IMR-90 (cell line): ENCODE results near the gene NAV2. TPM values are rescaled to one million over a fixed set of nuclear protein-coding genes. Genes with fewer than 3 reads are reported as not detected.

ENCODE experiments used
- ATAC-seq: fragments of 200-7000 bp; cut with Tn5 transposase; 2 replicates; pipeline ENCODE4 v1.9.1; 2020; ENCODE audit warnings: low read depth, mild to moderate bottlenecking, moderate library complexity
- BruUV-seq: library from RNA; stranded (reverse); fragments of 400-500 nt; replicated peaks from 2 replicates; lab custom pipeline; 2021; lab: Mats Ljungman, UMichigan
- CTCF ChIA-PET: fragments of 300-600 bp; formaldehyde crosslinking; extraction: SDS; loops from one replicate; lab custom pipeline; 2021; ENCODE audit warnings: antibody characterized with exemption; lab: Yijun Ruan, JAX
- POLR2A ChIA-PET: fragments of 300-600 bp; sonication (Branson Sonifier 250); formaldehyde crosslinking; loops from one replicate; lab custom pipeline; 2022; ENCODE audit warnings: antibody characterized with exemption; ENCODE audit not compliant: unreplicated experiment; lab: Charles Lee
- DNase-seq: peaks from one replicate; pipeline ENCODE4 v3.0.0; 2013
- H2AFZ ChIP-seq: replicated peaks from 2 replicates; pipeline ENCODE3; 2013; ENCODE audit warnings: low read length, mild to moderate bottlenecking; ENCODE audit not compliant: poor library complexity
- H2AK5ac ChIP-seq: 2 replicates; pipeline ENCODE4 v1.6.1; 2013; ENCODE audit warnings: low read depth, low read length, inconsistent platforms
- H2AK9ac ChIP-seq: replicated peaks from 2 replicates; pipeline ENCODE3; 2013; ENCODE audit warnings: mild to moderate bottlenecking, low read depth, low read length, moderate library complexity; ENCODE audit not compliant: poor library complexity
- H2BK120ac ChIP-seq: 2 replicates; pipeline ENCODE4 v1.6.1; 2013; ENCODE audit warnings: low read depth, low read length, inconsistent platforms
- H2BK15ac ChIP-seq: 3 replicates; pipeline ENCODE4 v1.6.1; 2013; ENCODE audit warnings: low read depth, low read length, inconsistent platforms
- H2BK20ac ChIP-seq: 2 replicates; pipeline ENCODE4 v1.6.1; 2013; ENCODE audit warnings: low read depth, mild to moderate bottlenecking, inconsistent platforms, low read length, moderate library complexity
- H2BK5ac ChIP-seq: 2 replicates; pipeline ENCODE4 v1.6.1; 2013; ENCODE audit warnings: mild to moderate bottlenecking, low read depth, low read length, inconsistent platforms; ENCODE audit not compliant: poor library complexity, severe bottlenecking
- H3K14ac ChIP-seq: replicated peaks from 2 replicates; pipeline ENCODE4 v1.6.1; 2013; ENCODE audit warnings: low read depth, low read length, inconsistent platforms
- H3K18ac ChIP-seq: 2 replicates; pipeline ENCODE4 v1.6.1; 2013; ENCODE audit warnings: low read depth, low read length, control low read depth
- H3K23ac ChIP-seq: 2 replicates; pipeline ENCODE4 v1.6.1; 2013; ENCODE audit warnings: low read depth, low read length, inconsistent platforms
- H3K27ac ChIP-seq: 2 replicates; pipeline ENCODE4 v1.5.1; 2013; ENCODE audit warnings: mild to moderate bottlenecking, control low read depth, low read length; ENCODE audit not compliant: insufficient read depth
- H3K27me3 ChIP-seq: 2 replicates; pipeline ENCODE4 v1.6.1; 2013; ENCODE audit warnings: low read length; ENCODE audit not compliant: control insufficient read depth, insufficient read depth
- H3K36me3 ChIP-seq: 2 replicates; pipeline ENCODE4 v1.6.1; 2013; ENCODE audit warnings: low read length, mixed read lengths; ENCODE audit not compliant: control insufficient read depth, insufficient read depth
- H3K4ac ChIP-seq: 2 replicates; pipeline ENCODE4 v1.6.1; 2013; ENCODE audit warnings: low read depth, low read length, inconsistent platforms
- H3K4me1 ChIP-seq: 2 replicates; pipeline ENCODE4 v1.6.1; 2013; ENCODE audit warnings: low read length, mixed read lengths; ENCODE audit not compliant: control insufficient read depth, insufficient read depth
- H3K4me2 ChIP-seq: 2 replicates; pipeline ENCODE4 v1.6.1; 2013; ENCODE audit warnings: low read depth, mild to moderate bottlenecking, control low read depth, low read length, moderate library complexity
- H3K4me3 ChIP-seq: 2 replicates; pipeline ENCODE4 v1.5.1; 2013; ENCODE audit warnings: low read depth, mild to moderate bottlenecking, control low read depth, low read length, moderate library complexity; ENCODE audit not compliant: insufficient read depth
- H3K56ac ChIP-seq: 2 replicates; pipeline ENCODE4 v1.6.1; 2013; ENCODE audit warnings: low read length, inconsistent platforms; ENCODE audit not compliant: insufficient read depth; ENCODE audit errors: extremely low read depth
- H3K79me1 ChIP-seq, 2 experiments: 2 replicates each; pipeline ENCODE4 v1.6.1; 2013; ENCODE audit warnings: low read length in 2 of 2, inconsistent platforms in 1 of 2, low read depth in 1 of 2
- H3K9ac ChIP-seq: 2 replicates; pipeline ENCODE4 v1.6.1; 2013; ENCODE audit warnings: low read depth, low read length, control low read depth
- H3K9me1 ChIP-seq: 2 replicates; pipeline ENCODE4 v1.6.1; 2013; ENCODE audit warnings: low read length, inconsistent platforms; ENCODE audit not compliant: insufficient read depth
- H3K9me3 ChIP-seq: 2 replicates; pipeline ENCODE4 v1.6.1; 2013; ENCODE audit warnings: low read length; ENCODE audit not compliant: control insufficient read depth, insufficient read depth
- H4K20me1 ChIP-seq: 2 replicates; pipeline ENCODE4 v1.6.1; 2013; ENCODE audit warnings: low read length, inconsistent platforms; ENCODE audit not compliant: insufficient read depth
- H4K5ac ChIP-seq: 2 replicates; pipeline ENCODE4 v1.6.1; 2013; ENCODE audit warnings: mild to moderate bottlenecking, low read depth, low read length, control low read depth
- H4K8ac ChIP-seq, 2 experiments: 2 replicates each; pipeline ENCODE4 v1.6.1; 2013; ENCODE audit warnings: low read depth in 2 of 2, low read length in 2 of 2, control low read depth in 1 of 2, inconsistent platforms in 1 of 2
- H4K91ac ChIP-seq: 2 replicates; pipeline ENCODE4 v1.6.1; 2013; ENCODE audit warnings: low read depth, low read length, inconsistent platforms; ENCODE audit not compliant: insufficient read depth
- BHLHE40 ChIP-seq: fragments of 150-350 bp; IDR thresholded peaks from 2 replicates; pipeline ENCODE4 v1.6.1; 2016; ENCODE audit warnings: mild to moderate bottlenecking, low read depth, low read length
- CEBPB ChIP-seq: IDR thresholded peaks from 2 replicates; pipeline ENCODE4 v1.6.1; 2012; ENCODE audit warnings: low read depth, low read length, improper control_type of control experiment
- CHD1 ChIP-seq: IDR thresholded peaks from 2 replicates; pipeline ENCODE4 v1.6.1; 2012; ENCODE audit warnings: low read depth, low read length, improper control_type of control experiment
- FOS ChIP-seq: fragments of 150-350 bp; IDR thresholded peaks from 2 replicates; pipeline ENCODE4 v1.6.1; 2016; ENCODE audit warnings: low read depth, low read length
- MAFK ChIP-seq: IDR thresholded peaks from 2 replicates; pipeline ENCODE4 v1.6.1; 2012; ENCODE audit warnings: low read depth, low read length, improper control_type of control experiment
- MAZ ChIP-seq: IDR thresholded peaks from 2 replicates; pipeline ENCODE4 v1.6.1; 2012; ENCODE audit warnings: low read depth, mild to moderate bottlenecking, low read length, improper control_type of control experiment, moderate library complexity, borderline replicate concordance
- MXI1 ChIP-seq: IDR thresholded peaks from 2 replicates; pipeline ENCODE4 v1.6.1; 2012; ENCODE audit warnings: low read depth, mild to moderate bottlenecking, low read length, moderate library complexity, borderline replicate concordance
- NFE2L2 ChIP-seq: fragments of 150-350 bp; IDR thresholded peaks from 2 replicates; pipeline ENCODE4 v1.6.1; 2016; ENCODE audit warnings: low read depth, mild to moderate bottlenecking, low read length
- POLR2A ChIP-seq: IDR thresholded peaks from 2 replicates; pipeline ENCODE4 v1.6.1; 2012; ENCODE audit warnings: mild to moderate bottlenecking, low read depth, low read length
- RAD21 ChIP-seq: IDR thresholded peaks from 2 replicates; pipeline ENCODE4 v1.6.1; 2012; ENCODE audit warnings: low read length, improper control_type of control experiment
- RCOR1 ChIP-seq: IDR thresholded peaks from 2 replicates; pipeline ENCODE4 v1.6.1; 2012; ENCODE audit warnings: mild to moderate bottlenecking, low read length, improper control_type of control experiment; ENCODE audit not compliant: insufficient replicate concordance
- RFX5 ChIP-seq: IDR thresholded peaks from 2 replicates; pipeline ENCODE4 v1.8.0; 2012; ENCODE audit warnings: low read depth, mild to moderate bottlenecking, low read length, moderate library complexity
- SMC3 ChIP-seq: fragments of 150-350 bp; IDR thresholded peaks from 2 replicates; pipeline ENCODE4 v1.6.1; 2016; ENCODE audit warnings: low read depth, mild to moderate bottlenecking, antibody characterized with exemption, low read length, moderate library complexity
- WGBS, 2 experiments: methylation state at CpG; one replicate each; pipeline versions ENCODE4 v1.1.5 to v1.1.7; 2013; ENCODE audit warnings: missing lambda C conversion rate in 2 of 2; ENCODE audit not compliant: insufficient read length in 1 of 2; ENCODE audit errors: extremely low coverage in 2 of 2; 5-methylcytosine and 5-hydroxymethylcytosine counted together
- dilution Hi-C: fragments of 300-500 bp; cut with HindIII; formaldehyde crosslinking; loops from one replicate; pipeline ENCODE4 v1.14.3; 2018; ENCODE audit warnings: low sequenced_read_pairs; ENCODE audit not compliant: unreplicated experiment
- in situ Hi-C: fragments of 300-500 bp; cut with MboI; formaldehyde crosslinking; loops from 3 replicates; pipeline ENCODE4 v1.14.3; 2019; ENCODE audit warnings: low sequenced_read_pairs, inconsistent platforms, mixed read lengths
- intact Hi-C: fragments of 100-400 bp; cut with micrococcal nuclease; formaldehyde crosslinking; loops from 2 replicates; pipeline ENCODE4 v1.10.0; 2022
- polyA plus RNA-seq, 3 experiments: library from polyadenylated mRNA; depleted of rRNA; stranded (reverse); fragments of >200 nt; gene quantifications; 2 replicates each; pipeline ENCODE4 v1.2.3, GENCODE V29; 2012; ENCODE audit warnings: low replicate concordance in 1 of 3
- total RNA-seq: library from RNA; depleted of rRNA; stranded (reverse); fragments of >200 nt; gene quantifications from 2 replicates; pipeline ENCODE4 v1.2.3, GENCODE V29; 2012
- TF ChIP-seq, protein P1 (sequence below): fragments of 150-350 bp; IDR thresholded peaks from 2 replicates; pipeline ENCODE4 v1.6.1; 2016; ENCODE audit warnings: low read depth, mild to moderate bottlenecking, low read length, moderate library complexity, borderline replicate concordance

NAV2 gene
- total and polyA plus RNA-seq, 2 of the 4 experiments (the other 2 are of a cell fraction), result 4.5 to 12.6 TPM

DNA sequence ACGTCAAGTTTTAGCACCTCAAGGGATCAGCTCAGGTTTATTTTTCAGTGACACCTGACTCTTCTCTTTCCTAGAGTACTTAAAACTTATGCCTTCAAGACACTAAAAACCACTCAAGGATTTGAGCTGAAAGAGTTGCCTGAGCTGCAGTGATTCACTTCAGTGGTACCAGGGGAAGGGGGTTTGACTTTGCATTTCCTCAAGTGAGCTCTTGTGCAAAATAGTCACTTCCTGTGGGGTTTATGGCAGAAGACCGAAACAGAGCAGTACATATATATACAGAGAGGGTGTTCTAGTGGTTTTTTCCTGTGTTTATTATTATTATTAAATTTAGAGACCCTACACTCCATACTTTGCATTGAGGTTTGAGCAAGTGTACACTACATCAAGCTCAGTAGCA lies 386.9 kb downstream of the NAV2 start:
- WGBS, 2 experiments, result 83% methylated on average over 1 of the region's 2 CpGs; no CpG with 5 or more reads in 1 of the 2 experiments
- peaks cover 42% of the 10 kb centered on the region for H3K36me3 ChIP-seq
- H3K4me2 ChIP-seq, result no peak overlapping the region

More for the DNA sequence above, 386.9 kb downstream of the NAV2 start:
- H3K14ac ChIP-seq, result no peak overlapping the region
- no peak overlapping the region for H2BK15ac ChIP-seq
- H2AK9ac ChIP-seq, result no peak overlapping the region
- H4K5ac ChIP-seq, result no peak overlapping the region
- no peak overlapping the region for H4K8ac ChIP-seq
- DNase-seq, result no peak
- no TSS peak for BruUV-seq
- no peak overlapping the region for H3K56ac ChIP-seq
- intact Hi-C loops, result no loop called here
- H3K4ac ChIP-seq, result no peak overlapping the region
- H2AK5ac ChIP-seq, result no peak overlapping the region
- TF ChIP-seq CEBPB (no peak), NFE2L2 (no peak), SMC3 (no peak), MAZ (no peak), RAD21 (no peak), POLR2A (no peak), CHD1 (no peak), FOS (no peak), RFX5 (no peak), BHLHE40 (no peak), MAFK (no peak), MXI1 (no peak), RCOR1 (no peak)
- TF ChIP-seq, protein P1, sequence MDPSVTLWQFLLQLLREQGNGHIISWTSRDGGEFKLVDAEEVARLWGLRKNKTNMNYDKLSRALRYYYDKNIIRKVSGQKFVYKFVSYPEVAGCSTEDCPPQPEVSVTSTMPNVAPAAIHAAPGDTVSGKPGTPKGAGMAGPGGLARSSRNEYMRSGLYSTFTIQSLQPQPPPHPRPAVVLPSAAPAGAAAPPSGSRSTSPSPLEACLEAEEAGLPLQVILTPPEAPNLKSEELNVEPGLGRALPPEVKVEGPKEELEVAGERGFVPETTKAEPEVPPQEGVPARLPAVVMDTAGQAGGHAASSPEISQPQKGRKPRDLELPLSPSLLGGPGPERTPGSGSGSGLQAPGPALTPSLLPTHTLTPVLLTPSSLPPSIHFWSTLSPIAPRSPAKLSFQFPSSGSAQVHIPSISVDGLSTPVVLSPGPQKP, result no peak
- H4K20me1 ChIP-seq, result peaks cover 4% of the 10 kb centered on the region; the same call in 1 of the 2 replicates
- H3K4me3 ChIP-seq, result no peak overlapping the region
- no peak overlapping the region for H2BK20ac ChIP-seq
- no peak overlapping the region for H3K23ac ChIP-seq
- H3K4me1 ChIP-seq, result peaks cover 5% of the 10 kb centered on the region
- no peak overlapping the region for H3K9ac ChIP-seq
- dilution Hi-C loops, result no loop called here
- ChIA-PET POLR2A (no interaction called here), CTCF (no interaction called here)
- no peaks in the 10 kb centered on the region for H3K9me3 ChIP-seq
- no peaks in the 10 kb centered on the region for H3K27me3 ChIP-seq
- H2BK5ac ChIP-seq, result no peak overlapping the region
- H3K9me1 ChIP-seq, result peaks cover 26% of the 10 kb centered on the region; the same call in 1 of the 2 replicates
- H2BK120ac ChIP-seq, result no peak overlapping the region
- H3K79me1 ChIP-seq, result no peaks in the 10 kb centered on the region
- H2AFZ ChIP-seq, result no peak overlapping the region
- H3K27ac ChIP-seq, result no peak overlapping the region
- no peak for ATAC-seq
- in situ Hi-C loops, result no loop called here
- H3K18ac ChIP-seq, result no peak overlapping the region
- no peak overlapping the region for H4K91ac ChIP-seq
